Heart left ventricle (tissue), 16 donors: ENCODE data around the gene SERF2. TPM values are rescaled to one million over a fixed set of nuclear protein-coding genes. Genes with fewer than 3 reads are reported as not detected.
"Not testable (repeated sequence)": the region's sequence is repeated elsewhere in the genome, so short reads cannot be mapped to it uniquely, and the experiment has no call there.

Experiments
- ATAC-seq, 4 donors: fragments of 200-7000 bp; cut with Tn5 transposase; one replicate each; pipeline ENCODE4 v1.9.1; 2020 to 2022; ENCODE audit warnings: moderate library complexity in 4 of 4, mild to moderate bottlenecking in 3 of 4, moderate number of reproducible peaks in 1 of 4
- DNase-seq, 5 donors: peaks; one replicate each; pipeline ENCODE4 v3.0.0-alpha.2; 2020
- H3K27ac ChIP-seq, 12 donors: fragments of 200-600 bp; sonication (generic) in 4 of 12; one replicate each; pipeline versions ENCODE4 v1.5.0 to v1.8.0; 2016 to 2022; ENCODE audit warnings: mild to moderate bottlenecking in 2 of 12
- H3K27me3 ChIP-seq, 9 donors: fragments of 200-600 bp; sonication (generic) in 2 of 9; one replicate each; pipeline versions ENCODE4 v1.5.1 to v1.8.0; 2016 to 2022; ENCODE audit warnings: mild to moderate bottlenecking in 3 of 9
- H3K36me3 ChIP-seq, 9 donors: fragments of 200-600 bp; sonication (generic) in 2 of 9; one replicate each; pipeline versions ENCODE4 v1.5.0 to v1.8.0; 2018 to 2022; ENCODE audit warnings: mild to moderate bottlenecking in 2 of 9
- H3K4me1 ChIP-seq, 12 donors: fragments of 200-600 bp; sonication (generic) in 4 of 12; one replicate each; pipeline versions ENCODE4 v1.5.0 to v1.8.0; 2016 to 2022; ENCODE audit warnings: mild to moderate bottlenecking in 3 of 12
- H3K4me3 ChIP-seq, 12 donors: fragments of 200-600 bp; sonication (generic) in 4 of 12; one replicate each; pipeline versions ENCODE4 v1.5.0 to v1.8.0; 2017 to 2022; ENCODE audit warnings: mild to moderate bottlenecking in 9 of 12, moderate library complexity in 4 of 12
- H3K9me3 ChIP-seq, 12 donors: fragments of 200-600 bp; sonication (generic) in 4 of 12; one replicate each; pipeline versions ENCODE4 v1.5.0 to v1.8.0; 2016 to 2022; ENCODE audit warnings: mild to moderate bottlenecking in 1 of 12
- POLR2A ChIP-seq, 2 donors: fragments of 450-650 bp; IDR thresholded peaks; one replicate each; pipeline ENCODE4 v1.6.1; 2017; ENCODE audit warnings: antibody characterized with exemption in 2 of 2, mild to moderate bottlenecking in 2 of 2, moderate library complexity in 2 of 2
- WGBS, 4 donors: extraction: QIAGEN DNeasy Blood & Tissue Kit in 2 of 4; methylation state at CpG; one replicate each; pipeline versions ENCODE4 v1.1.5 to v1.1.7; 2013 to 2018; 5-methylcytosine and 5-hydroxymethylcytosine counted together
- intact Hi-C, 10 donors: fragments of 100-400 bp; cut with DNase I; formaldehyde crosslinking; loops; one replicate each; pipeline versions ENCODE4 v1.11.1 to v1.14.2; 2022
- polyA plus RNA-seq, 2 donors: library from polyadenylated mRNA; stranded (reverse); fragments of 200-250 nt; gene quantifications; one replicate each; pipeline ENCODE4 v1.2.3, GENCODE V29; 2013
- total RNA-seq, 9 donors: library from RNA; depleted of rRNA in 2 of 9; stranded (reverse); fragments of >200 nt in 2 of 9; fragmentation: NEBNext Ultra II Directional in 3 of 9; extraction: Animal tissue kit (Norgen Biotek cat#: 25700) in 3 of 9; gene quantifications; one replicate each; pipeline versions ENCODE4 v1.1.0 to v1.2.4, GENCODE V29; 2016 to 2023
- TF ChIP-seq, protein P1 (sequence below), 12 donors: fragments of 200-600 bp; sonication (generic) in 4 of 12; IDR thresholded peaks; one replicate each; pipeline versions ENCODE4 v1.5.0 to v1.8.0; 2018 to 2022; ENCODE audit warnings: antibody characterized with exemption in 12 of 12, mild to moderate bottlenecking in 5 of 12
- donor health status: ischemic (EF 13 %, LVEDD 7.1; RV severe dilation, severe dysfunction).
- donor health status: healthy with polysubstance abuse.
- donor health status: DM: no; HTN: yes; CAD: no.
- donor health status: DM: no; HTN: no; CAD: no.
- donor health status: ischemic (EF 25% LVEDD 6.9; RV normal size, moderate dysfunction).
- donor health status: ischemic (EF 25% LVEDD 5.7; RV mildly dilated, moderate dysfunction).
- donor health status: healthy.
- donor health status: DM: yes; HTN: yes; CAD: no.
- donor health status: ischemic (EF 35%, LVEDD 5.7; RV mildly dilated, moderate dysfunction).
- donor health status: nonischemic (EF 11% LVEDD 7.7; RV severe dilation, severe dysfunction).
- donor health status: DM: yes; HTN: yes; CAD: no.
- donor health status: PGD.
- donor health status: ischemic (EF 29% LVEDD 5.4; RV normal size, mild dysfunction).
- donor health status: nonischemic (EF 23%, LVEDD 6.1; RV moderate dilation, normal function).

SERF2 gene
- total and polyA plus RNA-seq, 11 donors = 705 to 4,156 (median 955) TPM

DNA sequence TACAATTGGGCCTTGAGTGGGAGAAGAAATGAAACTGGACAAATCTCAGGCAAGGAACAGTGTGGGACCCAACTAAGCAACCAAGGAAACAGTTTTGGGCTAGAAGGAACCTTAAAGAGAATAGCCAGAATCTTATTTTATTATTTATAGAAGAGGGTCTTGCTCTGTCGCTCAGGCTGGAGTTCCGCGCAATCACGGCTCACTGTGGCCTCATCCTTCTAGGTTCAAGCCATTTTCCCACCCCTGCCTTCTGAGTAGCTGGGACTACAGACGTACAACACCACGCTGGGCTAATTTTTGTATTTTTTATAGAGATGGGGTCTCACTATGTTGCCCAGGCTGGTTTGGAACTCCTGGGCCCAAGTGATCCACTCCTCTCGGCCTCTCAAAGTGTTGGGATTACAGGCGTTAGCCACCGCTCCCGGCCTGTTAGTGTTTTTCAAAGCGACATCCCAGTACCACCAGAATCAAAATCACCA lies 33.9 kb downstream of the SERF2 start:
- no peak for ATAC-seq
- H3K36me3 ChIP-seq = peaks cover 0 to 2% (median 0%) of the 10 kb centered on the region in 9 donors
- H3K9me3 ChIP-seq = no peaks in the 10 kb centered on the region
- TF ChIP-seq POLR2A (IDR thresholded peaks at IDR 0.05) = no peak
- TF ChIP-seq, protein P1, sequence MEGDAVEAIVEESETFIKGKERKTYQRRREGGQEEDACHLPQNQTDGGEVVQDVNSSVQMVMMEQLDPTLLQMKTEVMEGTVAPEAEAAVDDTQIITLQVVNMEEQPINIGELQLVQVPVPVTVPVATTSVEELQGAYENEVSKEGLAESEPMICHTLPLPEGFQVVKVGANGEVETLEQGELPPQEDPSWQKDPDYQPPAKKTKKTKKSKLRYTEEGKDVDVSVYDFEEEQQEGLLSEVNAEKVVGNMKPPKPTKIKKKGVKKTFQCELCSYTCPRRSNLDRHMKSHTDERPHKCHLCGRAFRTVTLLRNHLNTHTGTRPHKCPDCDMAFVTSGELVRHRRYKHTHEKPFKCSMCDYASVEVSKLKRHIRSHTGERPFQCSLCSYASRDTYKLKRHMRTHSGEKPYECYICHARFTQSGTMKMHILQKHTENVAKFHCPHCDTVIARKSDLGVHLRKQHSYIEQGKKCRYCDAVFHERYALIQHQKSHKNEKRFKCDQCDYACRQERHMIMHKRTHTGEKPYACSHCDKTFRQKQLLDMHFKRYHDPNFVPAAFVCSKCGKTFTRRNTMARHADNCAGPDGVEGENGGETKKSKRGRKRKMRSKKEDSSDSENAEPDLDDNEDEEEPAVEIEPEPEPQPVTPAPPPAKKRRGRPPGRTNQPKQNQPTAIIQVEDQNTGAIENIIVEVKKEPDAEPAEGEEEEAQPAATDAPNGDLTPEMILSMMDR (IDR thresholded peaks at IDR 0.05) = no peak
- peak overlapping the region in 9 of 12 donors; percentile 53 to 71 (median 56) for H3K4me3 ChIP-seq
- 95 to 97% (median 96%) methylated on average over 11 of the region's 11 CpGs for WGBS, 4 donors
- peaks cover 0 to 58% (median 38%) of the 10 kb centered on the region in 12 donors for H3K4me1 ChIP-seq
- intact Hi-C loops = loop anchor here in 1 of 10 donors (10.0 kb wide), 1 partner anchor 61 kb away; no protein-coding TSS in a partner anchor
- H3K27ac ChIP-seq = peak overlapping the region in 6 of 12 donors; percentile 52 to 85 (median 67)
- DNase-seq = no peak
- H3K27me3 ChIP-seq = no peaks in the 10 kb centered on the region

DNA sequence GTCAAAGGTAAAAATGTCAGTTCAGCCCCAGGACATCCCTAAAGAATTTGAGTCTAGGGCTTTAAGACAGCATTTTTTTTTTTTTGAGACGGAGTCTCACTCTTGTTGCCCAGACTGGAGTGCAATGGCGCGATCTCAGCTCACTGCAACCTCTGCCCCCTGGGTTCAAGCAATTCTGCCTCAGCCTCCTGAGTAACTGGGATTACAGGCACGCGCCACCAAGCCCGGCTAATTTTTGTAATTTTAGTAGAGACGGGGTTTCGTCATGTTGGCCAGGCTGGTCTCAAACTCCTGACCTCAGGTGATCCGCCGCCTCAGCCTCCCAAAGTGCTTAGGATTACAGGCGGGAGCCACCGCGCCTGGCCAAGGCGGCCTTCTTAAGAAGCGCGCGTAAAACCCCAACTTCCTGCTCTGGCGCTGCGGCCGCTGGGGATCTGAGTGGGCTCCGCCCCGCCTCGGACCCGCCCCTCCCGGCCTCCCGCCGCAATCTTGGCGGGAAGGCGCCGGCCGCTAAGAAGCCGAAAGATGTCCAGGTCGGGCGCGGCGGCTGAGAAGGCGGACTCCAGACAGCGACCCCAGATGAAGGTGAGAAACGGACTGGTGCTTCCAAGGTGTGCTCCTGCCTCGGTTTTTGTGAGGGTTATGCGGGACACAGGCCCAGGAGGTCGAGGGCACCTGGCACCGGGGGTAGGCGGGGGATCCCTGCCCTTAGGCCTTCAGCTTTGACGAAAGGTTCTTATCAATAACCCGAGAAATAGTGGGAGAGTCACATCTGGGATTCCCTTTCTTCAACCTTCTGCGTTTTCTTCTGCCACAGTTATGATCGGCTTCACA lies 34.6 kb downstream of the SERF2 start, which contains the start of gene WDR76:
TSS of gene WDR76 (plus strand) at position 495 of the 834 bp plus-strand sequence. CDS start at position 526, 31 bp downstream.
- no peaks in the 10 kb centered on the region for H3K27me3 ChIP-seq
- WGBS, 4 donors = 5 to 10% (median 8%) methylated on average over 28 to 48 of the region's 48 CpGs
- peak; percentile 83 to 90 (median 85) for DNase-seq
- peak in 1 of 2 donors; percentile 26 for TF ChIP-seq POLR2A (IDR thresholded peaks at IDR 0.05)
- TF ChIP-seq, protein P1 (IDR thresholded peaks at IDR 0.05) = no peak
- H3K9me3 ChIP-seq = no peaks in the 10 kb centered on the region
- intact Hi-C loops = loop anchor here in 1 of 10 donors (10.0 kb wide), 1 partner anchor 62 kb away; no protein-coding TSS in a partner anchor
- H3K27ac ChIP-seq = peak within 1 kb of the TSS in 11 of 12 donors; percentile 3 to 85 (median 62)
- peaks cover 0 to 57% (median 35%) of the 10 kb centered on the region in 12 donors for H3K4me1 ChIP-seq
- H3K4me3 ChIP-seq = peak within 1 kb of the TSS; percentile 19 to 71 (median 56)
- H3K36me3 ChIP-seq = no peaks in the 10 kb centered on the region
- peak; percentile 52 to 84 (median 78) for ATAC-seq

DNA sequence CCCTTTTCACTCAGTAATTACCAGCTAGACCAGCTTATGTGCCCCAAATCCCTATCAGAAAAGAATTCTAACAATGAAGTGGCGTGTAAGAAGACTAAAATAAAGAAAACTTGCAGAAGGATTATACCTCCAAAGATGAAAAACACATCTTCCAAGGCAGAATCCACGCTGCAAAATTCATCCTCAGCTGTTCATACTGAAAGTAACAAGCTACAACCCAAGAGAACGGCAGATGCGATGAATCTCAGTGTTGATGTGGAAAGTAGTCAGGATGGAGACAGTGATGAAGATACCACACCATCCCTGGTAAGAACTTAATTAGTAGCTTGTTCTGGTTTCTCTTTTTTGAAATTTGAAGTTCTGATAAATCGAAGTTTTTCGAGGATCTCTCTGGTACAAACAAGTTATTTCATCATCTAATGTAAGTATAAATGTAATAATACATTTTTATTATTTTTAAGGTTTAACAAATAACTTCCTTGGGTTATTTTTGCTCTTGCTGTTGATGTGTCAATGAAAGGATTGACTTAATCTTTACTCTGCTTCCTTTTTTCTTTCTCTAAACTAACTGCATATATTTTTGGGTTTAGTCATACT lies 36.0 kb downstream of the SERF2 start:
- Histone ChIP-seq H3K36me3 (no peaks in the 10 kb centered on the region), H3K27me3 (no peaks in the 10 kb centered on the region), H3K9me3 (no peaks in the 10 kb centered on the region), H3K27ac (peak overlapping the region in 2 of 12 donors; percentile 25 to 41), H3K4me3 (peak overlapping the region in 5 of 12 donors; percentile 15 to 71 (median 55)), H3K4me1 (peaks cover 0 to 42% (median 23%) of the 10 kb centered on the region in 12 donors)
- no peak for ATAC-seq
- intact Hi-C loops = loop anchor here in 1 of 10 donors (10.0 kb wide), 1 partner anchor 63 kb away; no protein-coding TSS in a partner anchor
- 57 to 67% (median 62%) methylated on average over 6 of the region's 6 CpGs for WGBS, 4 donors
- no peak for DNase-seq
- no peak for TF ChIP-seq POLR2A (IDR thresholded peaks at IDR 0.05)
- TF ChIP-seq, protein P1 (IDR thresholded peaks at IDR 0.05) = no peak

DNA sequence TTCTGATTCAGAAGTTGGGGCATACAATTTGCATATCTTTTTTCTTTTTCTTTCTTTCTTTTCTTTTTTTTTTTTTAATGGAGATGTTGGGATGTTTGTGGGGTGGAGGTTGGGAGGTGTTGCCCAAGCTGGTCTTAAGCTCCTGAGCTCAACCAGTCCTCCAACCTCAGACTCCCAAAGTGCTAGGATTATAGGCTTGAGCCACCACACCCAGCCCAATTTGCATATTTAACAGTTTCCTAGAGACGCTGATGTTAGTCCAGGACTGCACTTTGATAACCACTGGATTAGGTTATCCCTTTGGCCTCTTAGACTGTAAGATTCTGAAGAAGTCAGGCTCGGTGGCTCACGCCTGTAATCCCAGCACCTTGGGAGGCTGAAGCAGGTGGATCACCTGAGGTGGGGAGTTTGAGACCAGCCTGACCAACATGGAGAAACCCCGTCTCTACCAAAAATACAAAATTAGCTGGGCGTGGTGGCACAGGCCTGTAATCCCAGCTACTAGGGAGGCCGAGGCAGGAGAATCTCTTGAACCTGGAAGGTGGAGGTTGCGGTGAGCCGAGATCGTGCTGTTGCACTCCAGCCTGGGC lies 37.9 kb downstream of the SERF2 start:
- ATAC-seq, H3K4me3 ChIP-seq, H3K27me3 ChIP-seq, H3K36me3 ChIP-seq, DNase-seq, H3K9me3 ChIP-seq, H3K27ac ChIP-seq: not testable (repeated sequence)
- WGBS, 4 donors = 96 to 97% (median 96%) methylated on average over 8 to 9 of the region's 9 CpGs
- peaks cover 0 to 31% (median 15%) of the 10 kb centered on the region in 12 donors for H3K4me1 ChIP-seq
- intact Hi-C loops = loop anchor here in 1 of 10 donors (10.0 kb wide), 1 partner anchor 65 kb away; no protein-coding TSS in a partner anchor

DNA sequence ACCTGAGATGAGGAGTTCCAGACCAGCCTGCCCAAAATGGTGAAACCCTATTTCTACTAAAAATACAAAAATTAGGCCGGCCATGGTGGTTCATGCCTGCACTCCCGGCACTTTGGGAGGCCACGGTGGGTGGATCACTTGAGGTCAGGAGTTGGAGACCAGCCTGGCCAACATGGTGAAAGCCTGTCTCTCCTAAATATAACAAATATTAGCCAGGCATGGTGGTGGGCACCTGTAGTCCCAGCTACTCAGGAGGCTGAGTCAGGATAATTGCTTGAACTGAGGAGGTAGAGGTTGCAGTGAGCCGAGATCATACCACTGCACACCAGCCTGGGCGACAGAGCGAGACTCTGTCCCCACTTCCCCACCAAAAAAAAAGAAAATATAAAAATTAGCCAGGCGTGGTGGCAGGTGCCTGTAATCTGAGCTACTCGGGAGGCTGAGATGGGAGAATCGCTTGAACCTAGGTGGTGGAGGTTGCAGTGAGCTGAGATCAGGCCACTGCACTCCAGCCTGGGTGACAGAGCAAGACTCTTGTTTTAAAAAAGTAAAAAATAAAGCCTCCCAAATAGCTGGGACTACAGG lies 38.7 kb downstream of the SERF2 start:
- H3K27me3 ChIP-seq, ATAC-seq, intact Hi-C loops, H3K27ac ChIP-seq, DNase-seq, H3K9me3 ChIP-seq, H3K4me3 ChIP-seq: not testable (repeated sequence)
- Histone ChIP-seq H3K4me1 (peaks cover 0 to 30% (median 13%) of the 10 kb centered on the region in 12 donors), H3K36me3 (peaks cover 0 to 12% (median 3%) of the 10 kb centered on the region in 9 donors)
- 95 to 97% (median 96%) methylated on average over 9 of the region's 9 CpGs for WGBS, 4 donors

DNA sequence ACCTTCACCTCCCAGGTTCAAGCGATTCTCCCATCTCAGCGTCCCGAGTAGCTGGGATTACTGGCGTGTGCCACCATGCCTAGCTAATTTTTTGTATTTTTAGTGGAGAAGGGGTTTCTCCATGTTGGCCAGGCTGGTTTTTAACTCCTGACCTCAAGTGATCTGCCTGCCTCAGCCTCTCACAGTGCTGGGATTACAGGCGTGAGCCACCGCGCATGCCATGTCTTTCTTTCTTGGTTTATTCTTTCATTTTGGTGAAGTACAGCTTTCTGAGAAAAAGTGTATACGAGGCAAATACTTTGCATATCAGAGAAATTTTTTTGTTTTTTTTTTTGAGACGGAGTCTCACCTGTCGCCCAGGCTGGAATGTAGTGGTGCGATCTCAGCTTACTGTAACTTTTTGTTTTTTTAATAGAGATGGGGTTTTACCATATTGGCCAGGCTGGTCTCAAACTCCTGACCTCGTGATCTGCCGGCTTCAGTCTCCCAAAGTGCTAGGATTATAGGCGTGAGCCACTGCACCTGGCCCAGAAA lies 39.5 kb downstream of the SERF2 start:
- H3K36me3 ChIP-seq = peaks cover 0 to 16% (median 8%) of the 10 kb centered on the region in 9 donors
- DNase-seq, H3K27ac ChIP-seq, intact Hi-C loops, H3K9me3 ChIP-seq, H3K4me3 ChIP-seq, ATAC-seq, H3K27me3 ChIP-seq: not testable (repeated sequence)
- 90 to 94% (median 93%) methylated on average over 14 of the region's 14 CpGs for WGBS, 4 donors
- H3K4me1 ChIP-seq = peaks cover 0 to 23% (median 8%) of the 10 kb centered on the region in 12 donors
